HL-60/S4 treated with retinoic acid at 250 ng/mL for 4 days and 3 days (cell line): ENCODE measurements around the gene ENO4.

Experiments used
- in situ Hi-C: fragments of 300-500 bp; cut with MboI; formaldehyde crosslinking; loops from 2 replicates; pipeline ENCODE4 v1.7.0; 2022; ENCODE audit warnings: low sequenced_read_pairs

ENO4 gene

DNA sequence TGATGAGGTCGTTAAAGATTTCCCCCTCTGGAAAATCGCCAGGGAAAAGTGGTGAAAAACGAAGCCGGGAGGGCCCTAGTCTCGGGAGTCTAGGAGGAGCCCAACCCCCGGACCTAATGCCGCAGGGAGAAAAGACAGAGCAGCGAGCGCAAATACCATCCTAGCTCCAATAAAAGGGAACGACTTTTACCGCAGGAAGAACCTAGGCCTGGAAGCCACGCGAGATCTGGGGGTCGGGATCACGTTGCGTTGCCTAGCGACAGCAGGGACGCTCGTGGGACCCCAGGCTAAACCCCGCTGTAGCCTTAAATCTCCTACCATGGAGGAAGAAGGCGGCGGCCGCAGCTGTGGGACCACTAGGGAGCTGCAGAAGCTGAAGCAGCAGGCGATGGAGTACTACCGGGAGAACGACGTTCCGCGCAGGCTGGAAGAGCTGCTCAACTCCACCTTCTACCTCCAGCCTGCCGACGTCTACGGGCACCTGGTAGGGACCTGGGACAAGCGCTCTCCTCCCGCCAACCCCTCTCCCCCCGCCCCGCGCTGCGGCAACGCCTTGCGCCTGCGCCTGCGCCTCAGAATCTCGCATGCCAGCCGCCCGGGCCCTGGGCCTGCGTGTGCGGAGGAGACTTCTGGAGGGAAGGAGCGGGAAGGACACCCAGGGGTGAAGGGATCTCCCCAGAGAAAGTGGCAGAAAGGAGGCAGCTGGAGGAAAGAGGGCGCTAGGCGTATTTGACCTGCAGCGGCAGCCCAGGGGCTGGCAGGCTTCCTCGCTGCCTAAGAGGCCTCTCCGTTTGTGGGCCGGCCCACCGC lies at the start of gene ENO4:
TSS of gene ENO4 (plus strand) at position 252 of the 810 bp plus-strand sequence. CDS start at position 320, 68 bp downstream.
- in situ Hi-C loops = loop anchor here (25.0 kb wide), 2 partner anchors 87 to 1313 kb away; no protein-coding TSS in a partner anchor

- in situ Hi-C loops = loop anchor here (10.0 kb wide), 1 partner anchor 374 kb away; no protein-coding TSS in a partner anchor
These were observed 48.9 kb upstream of the ENO4 start for GRCh38 chr10:116800286-116800929.

DNA sequence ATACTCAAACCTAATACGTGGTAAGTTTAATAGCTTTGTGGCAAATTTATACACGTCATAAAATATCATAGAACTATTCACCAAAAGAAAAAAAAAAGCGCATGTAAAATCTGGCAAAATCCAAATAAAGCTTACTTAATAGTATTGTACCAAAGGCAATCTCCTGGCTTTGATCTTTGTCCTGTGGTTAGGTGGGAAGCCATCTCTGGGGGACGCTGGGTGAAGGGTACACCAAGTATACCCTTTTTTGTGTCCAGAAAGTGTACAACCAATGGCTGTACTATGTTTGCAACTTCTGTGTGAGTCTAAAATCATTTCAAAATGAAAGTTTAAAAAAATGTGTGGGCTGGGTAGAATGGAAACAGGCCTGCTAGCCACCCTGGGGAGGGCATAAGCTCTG lies 47.6 kb upstream of the ENO4 start:
- in situ Hi-C loops = loop anchor here (10.0 kb wide), 1 partner anchor 373 kb away; no protein-coding TSS in a partner anchor

- in situ Hi-C loops = loop anchor here (10.0 kb wide), 1 partner anchor 372 kb away; no protein-coding TSS in a partner anchor
These were observed 46.8 kb upstream of the ENO4 start for GRCh38 chr10:116802474-116802873.

GRCh38 chr10:116802876-116803275 lies 46.4 kb upstream of the ENO4 start:
- in situ Hi-C loops = loop anchor here (10.0 kb wide), 1 partner anchor 372 kb away; no protein-coding TSS in a partner anchor

DNA sequence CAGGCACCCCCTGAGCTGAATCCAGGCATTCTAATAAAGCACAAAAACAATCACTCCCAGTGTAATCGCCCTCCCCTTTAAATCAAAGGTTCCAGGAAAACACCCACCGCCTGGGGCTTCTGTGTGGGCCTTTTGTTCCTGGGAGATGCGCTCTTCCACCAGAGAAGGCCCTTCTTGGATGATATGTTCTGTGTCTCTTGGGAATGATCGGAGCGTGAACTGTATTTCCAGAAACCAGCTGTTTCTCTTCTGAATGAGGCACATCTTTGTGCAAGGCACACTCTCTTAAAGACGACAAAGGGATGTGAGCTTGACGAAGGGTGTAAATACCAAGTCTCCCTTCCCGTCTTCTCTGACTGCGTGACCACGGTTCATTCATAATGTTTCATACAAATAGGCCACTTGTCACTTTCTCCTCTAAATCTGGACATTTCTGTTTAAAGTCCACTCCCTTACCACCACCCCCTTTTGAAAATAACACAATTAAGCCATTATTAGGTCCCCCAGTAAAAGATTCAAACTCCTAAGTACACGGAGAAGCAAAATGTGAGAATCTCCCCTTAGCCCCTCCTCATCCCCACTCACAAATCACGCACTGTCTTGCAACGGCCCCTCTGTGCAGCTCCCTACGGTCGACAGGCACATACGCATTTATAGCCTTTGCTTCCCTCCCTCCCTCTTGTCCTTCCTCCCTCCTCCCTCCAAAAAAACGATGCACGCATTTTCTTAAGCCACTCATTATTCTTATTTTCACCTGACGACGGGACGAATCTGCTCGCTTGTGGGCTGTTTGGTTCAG lies 45.6 kb upstream of the ENO4 start:
- in situ Hi-C loops = loop anchor here (10.0 kb wide), 1 partner anchor 371 kb away; no protein-coding TSS in a partner anchor

- in situ Hi-C loops = loop anchor here (10.0 kb wide), 1 partner anchor 366 kb away; no protein-coding TSS in a partner anchor
These were observed 40.6 kb upstream of the ENO4 start for GRCh38 chr10:116808706-116809105.

GRCh38 chr10:116809483-116810119 lies 39.7 kb upstream of the ENO4 start:
- in situ Hi-C loops = loop anchor here (10.0 kb wide), 1 partner anchor 365 kb away; no protein-coding TSS in a partner anchor

DNA sequence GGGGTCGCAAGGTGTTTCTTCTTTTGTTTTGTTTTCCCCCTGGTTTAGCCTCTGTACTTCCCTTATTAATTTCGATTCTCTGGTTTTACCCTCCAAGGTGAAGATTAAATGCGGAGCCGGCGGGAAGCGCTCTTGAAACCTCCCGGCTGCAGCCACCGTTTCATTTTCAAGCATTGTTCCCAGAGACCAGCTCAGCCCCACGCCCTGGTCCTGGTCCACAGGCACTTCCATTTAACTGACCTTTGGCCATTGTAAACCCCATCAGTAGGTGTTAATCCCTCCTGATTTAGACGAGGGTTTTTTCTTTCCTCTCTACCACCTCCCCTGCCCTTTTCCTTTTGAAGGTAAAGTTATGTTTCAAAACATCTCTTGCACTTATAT lies 39.2 kb upstream of the ENO4 start:
- in situ Hi-C loops = no loop called here

DNA sequence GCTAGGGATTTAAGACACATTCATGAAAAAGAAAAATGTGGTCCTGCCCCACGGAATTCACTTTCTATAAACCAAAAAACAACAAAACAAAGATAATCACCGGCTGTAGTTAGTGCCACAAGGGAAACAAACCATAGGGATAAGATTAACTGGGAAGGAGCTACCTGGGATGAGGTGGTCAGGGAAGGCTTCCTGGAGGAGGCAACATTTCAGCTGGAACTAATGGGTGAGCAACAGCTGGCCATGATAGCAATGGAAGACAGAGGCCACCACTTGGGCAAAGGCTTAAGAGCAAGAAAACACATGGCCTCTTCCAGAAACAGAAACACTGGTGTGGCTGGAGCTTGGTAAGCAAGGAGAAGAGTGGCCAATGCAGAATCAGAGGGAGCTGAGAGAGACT lies 38.4 kb upstream of the ENO4 start:
- in situ Hi-C loops = no loop called here

GRCh38 chr10:116811691-116812090 lies 37.6 kb upstream of the ENO4 start:
- in situ Hi-C loops = no loop called here

- in situ Hi-C loops = no loop called here
These were observed 33.5 kb upstream of the ENO4 start for GRCh38 chr10:116815641-116816415.

GRCh38 chr10:116817178-116817577 lies 32.1 kb upstream of the ENO4 start:
- in situ Hi-C loops = no loop called here

DNA sequence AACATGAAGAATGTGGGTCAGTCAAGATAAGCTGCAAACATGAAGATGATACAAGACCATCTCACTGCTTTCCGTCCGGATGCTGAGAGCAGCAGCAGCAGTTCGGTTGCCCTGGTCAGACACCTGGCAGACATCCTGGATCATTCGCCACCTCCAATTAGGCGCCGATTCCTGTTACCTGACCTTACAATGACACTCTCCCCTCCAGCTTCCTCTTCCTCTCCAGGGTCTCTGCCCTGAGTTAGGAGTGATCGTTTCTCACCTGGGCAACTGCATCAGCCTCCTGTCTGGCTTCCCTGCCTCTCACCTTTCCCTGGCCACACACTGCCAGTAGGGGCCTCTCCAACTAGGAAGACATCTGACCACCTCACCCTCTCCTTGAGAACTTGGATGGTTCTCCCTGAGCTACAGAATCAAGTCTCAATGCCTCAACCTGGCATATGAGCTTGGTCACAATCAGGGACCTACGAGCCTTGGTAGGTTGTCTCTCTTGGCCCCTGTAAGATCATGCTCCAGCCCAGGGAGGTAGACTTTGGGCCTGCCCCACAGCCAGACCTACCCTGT lies 31.4 kb upstream of the ENO4 start:
- in situ Hi-C loops = no loop called here

DNA sequence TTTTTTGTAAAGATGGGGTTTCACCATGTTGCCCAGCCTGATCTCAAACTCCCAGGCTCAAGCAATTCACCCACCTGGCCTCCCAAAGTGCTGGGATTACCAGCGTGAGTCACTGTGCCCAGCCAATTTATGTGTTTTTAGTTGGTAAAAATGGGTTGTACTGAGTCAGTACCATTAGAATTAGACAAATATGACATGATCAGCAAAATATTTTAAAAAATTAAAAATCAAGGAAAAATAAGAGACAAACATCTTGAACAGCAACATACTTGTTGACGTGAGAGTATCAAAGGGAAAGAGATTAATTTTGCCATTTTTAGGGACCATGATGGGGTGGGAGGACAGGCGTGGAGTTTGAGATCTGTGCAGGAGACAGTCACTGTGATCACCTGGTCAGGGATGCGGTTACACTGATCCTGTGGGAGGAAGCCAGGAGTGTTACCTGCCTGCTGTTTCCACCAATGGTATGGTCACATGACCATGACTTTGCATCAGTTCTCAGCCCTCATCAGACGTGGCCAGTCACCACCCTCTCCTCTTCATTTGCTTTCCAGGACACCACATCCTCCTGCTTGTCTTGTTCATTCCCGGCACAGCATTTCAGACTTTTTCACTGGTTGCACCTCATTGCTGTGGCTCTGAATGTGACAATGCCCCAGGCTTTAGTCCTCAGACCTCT lies 29.2 kb upstream of the ENO4 start:
- in situ Hi-C loops = no loop called here

GRCh38 chr10:116825901-116826300 lies 23.4 kb upstream of the ENO4 start:
- in situ Hi-C loops = no loop called here

- in situ Hi-C loops = no loop called here
These were observed 22.5 kb upstream of the ENO4 start for GRCh38 chr10:116826803-116827202.

GRCh38 chr10:116827214-116827671 lies 22.1 kb upstream of the ENO4 start:
- in situ Hi-C loops = no loop called here

DNA sequence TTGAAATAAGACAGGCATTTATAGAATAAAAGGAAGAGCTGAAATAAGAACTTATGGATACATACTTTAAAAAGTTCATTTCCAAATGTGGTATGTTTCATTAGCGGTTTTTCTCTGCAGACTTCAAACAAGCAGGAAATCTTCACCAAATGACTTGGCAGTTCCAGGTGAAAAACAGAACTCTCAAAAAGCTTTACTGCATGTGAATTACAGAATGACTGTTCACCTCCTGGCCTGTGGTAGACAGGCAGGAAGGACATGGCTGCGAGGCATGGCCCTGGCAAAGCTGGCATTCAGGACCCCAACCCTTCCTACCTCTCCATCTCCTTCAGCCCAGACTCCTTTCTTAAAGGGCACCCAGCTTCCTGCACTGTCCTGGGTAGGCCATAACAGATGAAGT lies 21.2 kb upstream of the ENO4 start:
- in situ Hi-C loops = no loop called here
